ENCODE data around the gene AGFG1.
A peak's percentile ranks its signal among the peaks of the same experiment; 100 is the strongest.

AGFG1 gene

GRCh38 chr2:227472265-227473121 lies 537 bp downstream of the AGFG1 start:
- no CpG with 5 or more reads among the region's 106 CpGs for WGBS (ENCODE audit: extremely low coverage, insufficient coverage, low lambda C conversion rate)
- H3K79me1 ChIP-seq (ENCODE audit: low read length), result no peaks in the 10 kb centered on the region
- peak overlapping the region; percentile 91 for H3K4me3 ChIP-seq (ENCODE audit: low read length)
- H4K5ac ChIP-seq (ENCODE audit: low read length), result no peak overlapping the region
- no peaks in the 10 kb centered on the region for H3K4me1 ChIP-seq (ENCODE audit: control insufficient read depth, low read depth, low read length)
- H3K9ac ChIP-seq (ENCODE audit: low read length), result peak overlapping the region; percentile 92
- no peak overlapping the region for H3K4me2 ChIP-seq (ENCODE audit: low read length)
- H3K56ac ChIP-seq (ENCODE audit: low read length), result peak overlapping the region; percentile 95
- no peak overlapping the region for H2BK15ac ChIP-seq (replicated peaks; ENCODE audit: low read depth)
- peaks cover 44% of the 10 kb centered on the region for H3K79me2 ChIP-seq (ENCODE audit: control insufficient read depth, insufficient read depth, low read length)
- H4K8ac ChIP-seq (ENCODE audit: low read depth, low read length), result no peak overlapping the region
- H2BK120ac ChIP-seq (ENCODE audit: low read depth, low read length), result no peak overlapping the region
- DNase-seq, result peak; percentile 45
- H3K27ac ChIP-seq (ENCODE audit: low read depth, low read length), result peak overlapping the region; percentile 60
- peak overlapping the region; percentile 83 for H3K4ac ChIP-seq (ENCODE audit: low read depth, low read length)
- peak overlapping the region; percentile 91 for H3K23ac ChIP-seq (ENCODE audit: low read length)
- no peaks in the 10 kb centered on the region for H3K27me3 ChIP-seq (ENCODE audit: insufficient read depth, low read length, poor library complexity)
- peak overlapping the region; percentile 97 for H3K18ac ChIP-seq (ENCODE audit: low read length)
- H2BK5ac ChIP-seq (ENCODE audit: low read length), result no peak overlapping the region
- no peaks in the 10 kb centered on the region for H3K36me3 ChIP-seq (ENCODE audit: control insufficient read depth, insufficient read depth, low read length)
- H2AK5ac ChIP-seq (ENCODE audit: low read length), result no peak overlapping the region

GRCh38 chr2:227473122-227473461 lies 1.1 kb downstream of the AGFG1 start:
- no peak overlapping the region for H4K5ac ChIP-seq (ENCODE audit: low read length)
- peak overlapping the region; percentile 96 for H3K18ac ChIP-seq (ENCODE audit: low read length)
- no peak overlapping the region for H3K4ac ChIP-seq (ENCODE audit: low read depth, low read length)
- H3K9ac ChIP-seq (ENCODE audit: low read length), result peak overlapping the region; percentile 92
- H3K4me2 ChIP-seq (ENCODE audit: low read length), result peak overlapping the region; percentile 66
- no peaks in the 10 kb centered on the region for H3K36me3 ChIP-seq (ENCODE audit: control insufficient read depth, insufficient read depth, low read length)
- peak overlapping the region; percentile 35 for H3K56ac ChIP-seq (ENCODE audit: low read length)
- H2BK15ac ChIP-seq (replicated peaks; ENCODE audit: low read depth), result no peak overlapping the region
- peaks cover 47% of the 10 kb centered on the region for H3K79me2 ChIP-seq (ENCODE audit: control insufficient read depth, insufficient read depth, low read length)
- DNase-seq, result no peak
- H3K79me1 ChIP-seq (ENCODE audit: low read length), result no peaks in the 10 kb centered on the region
- H3K27ac ChIP-seq (ENCODE audit: low read depth, low read length), result no peak overlapping the region
- H3K4me3 ChIP-seq (ENCODE audit: low read length), result peak overlapping the region; percentile 91
- no peak overlapping the region for H2AK5ac ChIP-seq (ENCODE audit: low read length)
- no CpG with 5 or more reads among the region's 9 CpGs for WGBS (ENCODE audit: extremely low coverage, insufficient coverage, low lambda C conversion rate)
- H4K8ac ChIP-seq (ENCODE audit: low read depth, low read length), result no peak overlapping the region
- H2BK120ac ChIP-seq (ENCODE audit: low read depth, low read length), result no peak overlapping the region
- no peaks in the 10 kb centered on the region for H3K4me1 ChIP-seq (ENCODE audit: control insufficient read depth, low read depth, low read length)
- no peak overlapping the region for H2BK5ac ChIP-seq (ENCODE audit: low read length)
- H3K23ac ChIP-seq (ENCODE audit: low read length), result no peak overlapping the region
- no peaks in the 10 kb centered on the region for H3K27me3 ChIP-seq (ENCODE audit: insufficient read depth, low read length, poor library complexity)

- no peak overlapping the region for H2BK5ac ChIP-seq (ENCODE audit: low read length)
- peaks cover 52% of the 10 kb centered on the region for H3K79me2 ChIP-seq (ENCODE audit: control insufficient read depth, insufficient read depth, low read length)
- H3K9ac ChIP-seq (ENCODE audit: low read length), result no peak overlapping the region
- no peaks in the 10 kb centered on the region for H3K79me1 ChIP-seq (ENCODE audit: low read length)
- WGBS (ENCODE audit: extremely low coverage, insufficient coverage, low lambda C conversion rate), result no CpG with 5 or more reads among the region's 2 CpGs
- H3K36me3 ChIP-seq (ENCODE audit: control insufficient read depth, insufficient read depth, low read length), result no peaks in the 10 kb centered on the region
- H3K27ac ChIP-seq (ENCODE audit: low read depth, low read length), result no peak overlapping the region
- H3K4ac ChIP-seq (ENCODE audit: low read depth, low read length), result no peak overlapping the region
- H3K18ac ChIP-seq (ENCODE audit: low read length), result no peak overlapping the region
- H2BK15ac ChIP-seq (replicated peaks; ENCODE audit: low read depth), result no peak overlapping the region
- H3K4me2 ChIP-seq (ENCODE audit: low read length), result no peak overlapping the region
- no peaks in the 10 kb centered on the region for H3K4me1 ChIP-seq (ENCODE audit: control insufficient read depth, low read depth, low read length)
- no peaks in the 10 kb centered on the region for H3K27me3 ChIP-seq (ENCODE audit: insufficient read depth, low read length, poor library complexity)
- no peak for DNase-seq
- H4K8ac ChIP-seq (ENCODE audit: low read depth, low read length), result no peak overlapping the region
- H4K5ac ChIP-seq (ENCODE audit: low read length), result no peak overlapping the region
- H3K23ac ChIP-seq (ENCODE audit: low read length), result no peak overlapping the region
- no peak overlapping the region for H3K4me3 ChIP-seq (ENCODE audit: low read length)
- H2AK5ac ChIP-seq (ENCODE audit: low read length), result no peak overlapping the region
- no peak overlapping the region for H3K56ac ChIP-seq (ENCODE audit: low read length)
- H2BK120ac ChIP-seq (ENCODE audit: low read depth, low read length), result no peak overlapping the region
These were observed 1.9 kb downstream of the AGFG1 start for GRCh38 chr2:227473806-227474205.

GRCh38 chr2:227474410-227474809 lies 2.5 kb downstream of the AGFG1 start:
- no peak overlapping the region for H3K9ac ChIP-seq (ENCODE audit: low read length)
- no peak overlapping the region for H3K23ac ChIP-seq (ENCODE audit: low read length)
- H3K27ac ChIP-seq (ENCODE audit: low read depth, low read length), result no peak overlapping the region
- H3K79me2 ChIP-seq (ENCODE audit: control insufficient read depth, insufficient read depth, low read length), result peaks cover 56% of the 10 kb centered on the region
- H3K4me1 ChIP-seq (ENCODE audit: control insufficient read depth, low read depth, low read length), result no peaks in the 10 kb centered on the region
- H2BK15ac ChIP-seq (replicated peaks; ENCODE audit: low read depth), result no peak overlapping the region
- H3K56ac ChIP-seq (ENCODE audit: low read length), result no peak overlapping the region
- H3K18ac ChIP-seq (ENCODE audit: low read length), result no peak overlapping the region
- H2AK5ac ChIP-seq (ENCODE audit: low read length), result no peak overlapping the region
- no peak overlapping the region for H3K4me3 ChIP-seq (ENCODE audit: low read length)
- H2BK120ac ChIP-seq (ENCODE audit: low read depth, low read length), result no peak overlapping the region
- peaks cover 2% of the 10 kb centered on the region for H3K79me1 ChIP-seq (ENCODE audit: low read length)
- no peaks in the 10 kb centered on the region for H3K27me3 ChIP-seq (ENCODE audit: insufficient read depth, low read length, poor library complexity)
- H4K8ac ChIP-seq (ENCODE audit: low read depth, low read length), result no peak overlapping the region
- no CpG with 5 or more reads among the region's 3 CpGs for WGBS (ENCODE audit: extremely low coverage, insufficient coverage, low lambda C conversion rate)
- no peaks in the 10 kb centered on the region for H3K36me3 ChIP-seq (ENCODE audit: control insufficient read depth, insufficient read depth, low read length)
- no peak overlapping the region for H3K4me2 ChIP-seq (ENCODE audit: low read length)
- no peak overlapping the region for H2BK5ac ChIP-seq (ENCODE audit: low read length)
- no peak overlapping the region for H3K4ac ChIP-seq (ENCODE audit: low read depth, low read length)
- no peak for DNase-seq
- H4K5ac ChIP-seq (ENCODE audit: low read length), result no peak overlapping the region

GRCh38 chr2:227477291-227477690 lies 5.3 kb downstream of the AGFG1 start:
- peak; percentile 46 for DNase-seq
- Histone ChIP-seq H3K79me1 (ENCODE audit: low read length) (peaks cover 3% of the 10 kb centered on the region), H2BK5ac (ENCODE audit: low read length) (no peak overlapping the region), H3K27me3 (ENCODE audit: insufficient read depth, low read length, poor library complexity) (no peaks in the 10 kb centered on the region), H3K23ac (ENCODE audit: low read length) (no peak overlapping the region), H3K4ac (ENCODE audit: low read depth, low read length) (no peak overlapping the region), H3K27ac (ENCODE audit: low read depth, low read length) (no peak overlapping the region), H2BK120ac (ENCODE audit: low read depth, low read length) (no peak overlapping the region), H3K36me3 (ENCODE audit: control insufficient read depth, insufficient read depth, low read length) (no peaks in the 10 kb centered on the region), H3K4me1 (ENCODE audit: control insufficient read depth, low read depth, low read length) (no peaks in the 10 kb centered on the region), H3K56ac (ENCODE audit: low read length) (no peak overlapping the region), H3K4me2 (ENCODE audit: low read length) (no peak overlapping the region), H2BK15ac (replicated peaks; ENCODE audit: low read depth) (no peak overlapping the region), H3K18ac (ENCODE audit: low read length) (no peak overlapping the region), H4K8ac (ENCODE audit: low read depth, low read length) (no peak overlapping the region), H3K9ac (ENCODE audit: low read length) (no peak overlapping the region), H3K4me3 (ENCODE audit: low read length) (no peak overlapping the region), H2AK5ac (ENCODE audit: low read length) (no peak overlapping the region), H3K79me2 (ENCODE audit: control insufficient read depth, insufficient read depth, low read length) (peaks cover 76% of the 10 kb centered on the region), H4K5ac (ENCODE audit: low read length) (no peak overlapping the region)
- WGBS (ENCODE audit: extremely low coverage, insufficient coverage, low lambda C conversion rate), result no CpG with 5 or more reads among the region's 4 CpGs
